ENCODE data around the gene POLR2J.
"Not testable (repeated sequence)": the region's sequence is repeated elsewhere in the genome, so short reads cannot be mapped to it uniquely, and the experiment has no call there.

Gene POLR2J

DNA sequence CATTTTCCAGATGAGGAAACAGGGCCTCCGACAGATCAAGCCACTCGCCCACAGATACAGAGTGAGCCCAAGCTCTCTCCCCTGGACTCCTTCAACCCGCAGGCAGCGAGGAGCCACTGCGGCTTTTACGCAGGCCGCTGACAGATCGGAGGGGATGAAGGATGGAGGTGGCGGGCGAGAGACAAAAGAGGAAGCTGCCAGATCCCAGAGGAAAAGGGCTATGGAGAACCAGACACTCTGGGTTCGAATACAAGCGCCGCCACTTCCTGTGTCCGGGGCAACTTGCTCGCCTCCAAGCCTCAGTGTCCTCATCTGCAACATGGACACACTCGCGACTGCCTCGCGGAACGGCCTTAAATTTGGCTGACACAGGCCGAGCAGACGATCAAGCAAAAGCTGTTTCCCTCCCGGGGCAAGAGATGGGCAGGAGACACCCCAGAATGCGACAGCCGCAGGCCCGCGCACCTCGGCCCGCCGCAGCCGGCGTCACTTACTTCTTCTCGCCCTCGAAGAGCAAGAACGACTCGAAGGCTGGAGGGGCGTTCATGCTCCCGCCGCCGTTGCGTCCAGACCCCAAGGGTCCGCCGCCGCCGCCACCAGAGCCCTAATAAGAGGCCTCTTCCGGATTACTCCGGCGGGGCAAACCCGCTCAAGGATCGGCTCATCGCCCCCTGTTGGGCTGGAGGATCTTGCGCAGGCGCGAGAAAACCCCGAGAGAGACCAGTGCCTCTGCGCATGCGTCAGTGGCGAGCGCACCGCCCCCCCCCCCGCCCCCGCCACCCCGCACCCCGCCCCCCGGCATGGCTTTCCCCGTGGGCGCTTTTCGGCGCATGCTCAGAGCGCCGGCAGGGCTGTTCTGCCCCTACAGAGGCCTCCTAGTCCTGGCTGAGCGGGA is at the start of gene POLR2J:
Gene POLR2J, minus strand, starts transcription at position 609 of the 895 bp plus-strand sequence. Its CDS starts 62 bp downstream, at position 547.
- not testable (repeated sequence) for FAIRE-seq

DNA sequence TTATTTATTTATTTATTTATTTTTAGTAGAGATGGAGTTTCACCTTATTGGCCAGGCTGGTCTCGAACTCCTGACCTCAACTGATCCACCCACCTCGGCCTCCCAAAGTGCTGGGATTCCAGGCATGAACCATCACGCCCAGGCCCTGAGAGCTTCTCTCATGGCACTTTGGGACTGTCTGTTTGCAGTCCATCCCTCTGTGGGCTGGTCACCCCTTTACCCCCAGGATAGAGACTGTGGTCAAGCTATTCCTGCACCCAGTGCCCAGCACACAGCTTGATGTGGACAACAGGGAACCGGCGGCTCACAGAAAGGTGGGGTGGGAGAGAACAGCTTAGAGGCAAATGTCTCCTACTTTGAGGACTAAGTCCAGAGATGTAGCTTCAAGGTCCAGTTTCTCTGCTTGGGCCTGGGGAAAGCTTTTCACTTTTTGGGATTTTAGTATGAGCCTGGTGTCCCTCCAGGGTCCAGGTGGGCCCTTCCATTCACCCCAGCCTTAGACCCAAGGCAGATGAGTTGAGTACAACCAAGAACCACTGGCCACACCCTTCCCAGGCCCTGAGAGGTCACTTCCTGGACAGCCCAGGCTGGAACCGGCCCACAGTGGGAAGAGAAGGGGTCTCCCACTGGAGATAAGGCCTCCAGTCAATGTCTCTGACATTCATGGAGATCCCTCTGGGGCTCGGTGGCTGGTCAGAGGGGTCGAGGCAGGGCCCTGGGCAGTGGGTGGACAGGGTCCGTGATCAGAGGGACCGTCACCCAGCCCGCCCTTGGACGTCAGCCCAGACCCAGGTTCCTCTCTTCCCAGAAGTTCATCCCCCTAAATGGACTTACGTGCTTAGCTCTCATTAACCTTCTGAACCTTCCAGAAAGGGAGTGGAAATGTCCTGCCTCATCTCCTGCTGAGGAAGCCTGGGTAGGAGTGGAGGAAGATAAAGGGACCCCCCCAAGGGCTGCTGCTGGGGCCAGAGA is 49.4 kb upstream of the POLR2J start:
- FAIRE-seq = not testable (repeated sequence)

DNA sequence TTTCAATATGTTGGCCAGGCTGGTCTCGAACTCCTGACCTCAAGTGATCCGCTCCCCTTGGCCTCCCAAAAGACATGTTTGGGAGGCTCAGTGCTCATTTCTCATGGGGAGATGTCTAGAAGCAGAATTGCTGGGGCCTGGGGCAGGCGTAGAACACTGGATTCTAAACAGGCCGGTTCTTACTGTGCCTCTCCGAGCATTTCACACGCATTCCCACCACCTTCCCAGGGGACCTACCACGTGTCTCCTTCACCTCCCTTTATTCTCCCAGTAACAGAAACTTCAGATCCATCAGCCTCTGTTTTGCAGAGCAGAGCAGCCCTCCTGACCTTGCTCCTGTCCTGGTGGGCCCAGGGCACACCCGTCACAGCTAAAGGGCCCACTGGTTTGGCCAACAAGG is 48.5 kb upstream of the POLR2J start:
- not testable (repeated sequence) for FAIRE-seq

DNA sequence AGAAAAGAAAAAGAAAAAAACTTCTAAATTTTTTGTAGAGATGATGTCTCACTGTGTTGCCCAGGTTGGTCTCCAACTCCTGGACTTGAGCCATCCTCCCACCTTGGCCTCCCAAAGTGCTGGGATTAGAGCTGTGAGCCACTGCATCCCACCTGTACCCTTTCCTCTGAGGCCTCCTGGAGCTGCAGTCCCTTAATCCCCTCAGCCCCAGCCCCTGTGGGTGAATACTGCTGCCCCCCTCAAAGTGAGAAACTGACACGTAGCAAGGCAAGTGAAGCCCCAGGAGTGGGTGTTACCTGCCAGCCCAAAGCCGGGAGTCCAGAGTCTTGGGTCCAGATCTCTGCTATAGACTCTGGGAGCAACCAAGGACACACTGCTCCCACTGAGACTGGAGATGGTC is 46.1 kb upstream of the POLR2J start:
- FAIRE-seq = not testable (repeated sequence)

DNA sequence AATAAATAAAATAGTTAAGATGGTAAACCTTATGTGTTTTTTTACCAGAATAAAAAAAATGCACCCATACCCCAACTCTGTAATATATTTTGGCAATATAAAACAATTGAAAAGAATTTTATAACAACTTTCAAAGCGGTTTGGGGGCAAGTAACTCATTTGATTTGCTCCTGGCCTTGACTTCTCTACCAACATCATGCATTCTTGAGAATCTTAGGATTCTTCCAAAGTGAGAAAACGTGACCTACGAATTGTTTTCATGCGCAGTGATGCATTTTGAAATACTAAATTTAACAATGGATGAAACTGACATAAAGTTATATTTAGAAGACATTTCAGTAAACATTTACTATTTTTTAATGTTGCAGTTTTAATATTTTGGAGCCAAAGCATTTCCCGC is 42.1 kb upstream of the POLR2J start:
- not testable (repeated sequence) for FAIRE-seq

DNA sequence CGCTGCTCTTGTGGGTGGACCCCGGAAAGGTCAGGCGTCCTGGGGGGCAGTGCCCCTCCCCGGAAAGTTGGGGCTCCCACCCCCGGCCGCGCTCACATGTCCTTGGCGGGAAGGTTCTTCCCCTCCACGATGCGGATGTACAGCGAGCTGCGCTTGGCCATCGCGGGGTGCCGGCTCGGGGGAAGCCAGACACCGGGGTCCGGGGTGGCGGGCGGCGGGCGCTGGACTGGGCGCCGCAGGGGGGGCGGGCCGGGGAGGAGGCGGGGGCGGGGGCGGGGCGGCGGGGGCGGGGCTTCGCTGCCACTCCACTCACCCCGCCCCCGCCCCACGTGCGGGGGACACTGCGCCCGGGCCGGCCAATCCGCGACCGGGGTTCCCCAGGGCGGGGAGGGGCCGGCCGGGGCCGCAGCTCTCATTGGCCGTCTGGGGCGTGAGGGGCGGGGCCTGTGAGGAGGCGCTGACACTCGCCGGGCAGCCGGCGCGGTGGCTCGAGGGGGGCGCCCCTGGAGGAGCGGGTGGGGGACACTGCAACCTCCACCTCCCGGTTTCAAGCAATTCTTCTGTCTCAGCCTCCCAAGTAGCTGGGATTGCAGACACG is 38.9 kb upstream of the POLR2J start, which contains the start of gene RASA4B:
Gene RASA4B, minus strand, starts transcription at position 228 of the 598 bp plus-strand sequence. Its CDS starts 67 bp downstream, at position 161.
- FAIRE-seq = not testable (repeated sequence)

DNA sequence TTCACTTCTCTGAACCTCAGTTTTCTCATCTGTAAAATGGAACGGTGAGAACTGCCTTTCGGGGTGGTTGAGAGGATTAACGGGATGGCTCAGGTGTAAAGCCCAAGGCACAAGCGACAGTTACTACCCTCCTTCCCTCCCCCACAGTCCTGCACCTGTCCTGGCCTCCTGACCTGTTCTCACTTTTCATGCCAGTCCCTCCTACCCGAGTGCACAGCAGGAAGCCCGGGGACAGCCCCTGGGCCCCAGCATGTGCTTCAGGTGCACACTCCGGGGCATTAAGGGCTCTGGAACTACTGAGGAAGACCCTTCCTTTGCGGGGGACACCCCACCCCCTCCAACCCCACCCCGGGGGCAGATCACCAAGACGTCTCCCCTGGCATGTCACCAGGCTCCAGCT is 38.2 kb upstream of the POLR2J start:
- not testable (repeated sequence) for FAIRE-seq

DNA sequence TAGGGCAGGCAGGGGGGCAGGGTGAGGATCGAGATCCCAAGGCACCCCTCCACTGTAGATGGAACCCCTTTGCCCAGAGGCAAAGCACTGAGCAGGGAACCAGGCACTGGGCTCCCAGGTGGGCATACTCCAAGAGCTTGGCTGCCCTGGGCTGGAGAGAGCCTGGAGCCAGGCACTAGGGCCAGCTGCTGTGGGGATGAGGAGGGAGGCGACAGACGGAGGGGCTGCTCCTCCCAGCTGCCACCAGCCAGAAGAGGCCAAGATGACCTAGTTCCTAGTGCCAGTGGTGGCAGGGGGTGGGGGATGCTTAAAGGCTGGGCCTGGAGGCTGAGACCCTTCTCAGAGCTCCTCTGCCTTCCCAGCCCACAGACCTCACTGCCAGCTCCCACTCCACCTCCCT is 37.2 kb upstream of the POLR2J start:
- not testable (repeated sequence) for FAIRE-seq

DNA sequence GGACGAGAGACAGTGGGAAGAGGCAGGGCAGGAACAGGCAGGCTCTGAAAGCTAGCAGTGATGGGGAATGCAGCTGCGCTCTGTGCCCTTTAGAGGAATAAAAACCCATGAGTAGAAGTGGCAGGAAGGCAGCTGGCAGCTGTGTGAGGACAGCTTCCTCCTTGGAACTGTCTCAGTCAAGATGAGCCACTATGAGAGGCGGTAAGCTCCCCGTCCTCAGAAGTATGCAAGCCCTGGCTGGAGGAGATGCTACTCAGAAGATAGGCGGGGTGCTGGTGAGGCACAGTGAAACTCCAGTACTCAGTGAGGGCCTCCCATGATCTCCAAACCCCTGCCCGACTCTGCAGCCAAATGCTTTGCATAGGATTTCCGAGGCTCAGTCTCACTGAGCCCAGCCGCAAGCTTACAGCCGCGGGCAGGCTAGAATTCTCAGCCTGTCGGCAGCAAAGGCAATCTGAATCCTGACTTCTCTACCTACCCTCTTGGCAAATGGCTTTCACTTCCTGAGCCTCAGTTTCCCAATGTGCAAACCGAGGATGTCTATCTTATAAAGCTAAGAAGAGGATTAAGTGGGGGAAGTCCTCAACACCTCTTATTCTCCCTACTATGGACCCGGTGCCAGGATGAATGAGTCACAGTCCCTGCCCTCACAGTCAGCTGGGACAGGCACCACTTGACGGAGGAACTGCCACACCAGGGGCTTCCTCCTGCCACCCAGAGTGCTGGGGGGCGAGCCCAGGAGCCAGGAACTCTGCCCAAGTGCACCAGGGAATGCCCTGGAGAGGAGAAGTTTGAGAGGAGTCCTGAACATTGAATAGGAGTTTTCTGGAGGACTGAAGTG is 36.4 kb upstream of the POLR2J start:
- not testable (repeated sequence) for FAIRE-seq

DNA sequence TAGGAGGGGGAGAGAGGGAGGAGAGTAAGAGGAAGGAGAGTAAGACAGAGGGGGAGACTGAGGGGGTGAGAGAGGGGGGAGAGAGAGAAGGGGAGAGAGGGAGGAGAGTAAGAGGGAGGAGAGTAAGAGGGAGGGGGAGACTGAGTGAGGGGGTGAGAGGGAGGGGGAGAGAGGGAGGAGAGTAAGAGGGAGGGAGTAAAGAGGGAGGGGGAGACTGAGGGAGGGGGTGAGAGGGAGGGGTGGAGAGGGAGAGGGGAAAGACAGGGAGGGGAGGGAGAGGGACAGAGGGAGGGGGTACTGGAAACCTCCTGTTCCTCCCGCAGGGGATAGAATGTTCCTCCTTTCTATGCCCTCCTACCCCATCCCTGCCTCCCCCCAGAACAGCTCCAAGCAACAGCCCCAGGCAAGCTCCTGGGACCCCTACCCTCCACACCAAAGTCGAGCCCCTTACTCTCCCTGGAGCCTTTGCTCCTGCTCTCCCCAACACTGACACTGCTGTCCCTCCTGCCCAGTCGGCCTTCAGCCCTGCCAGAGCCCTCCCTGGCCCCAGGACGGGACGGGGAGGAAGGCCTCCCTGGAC is 34.0 kb upstream of the POLR2J start:
- FAIRE-seq = not testable (repeated sequence)

DNA sequence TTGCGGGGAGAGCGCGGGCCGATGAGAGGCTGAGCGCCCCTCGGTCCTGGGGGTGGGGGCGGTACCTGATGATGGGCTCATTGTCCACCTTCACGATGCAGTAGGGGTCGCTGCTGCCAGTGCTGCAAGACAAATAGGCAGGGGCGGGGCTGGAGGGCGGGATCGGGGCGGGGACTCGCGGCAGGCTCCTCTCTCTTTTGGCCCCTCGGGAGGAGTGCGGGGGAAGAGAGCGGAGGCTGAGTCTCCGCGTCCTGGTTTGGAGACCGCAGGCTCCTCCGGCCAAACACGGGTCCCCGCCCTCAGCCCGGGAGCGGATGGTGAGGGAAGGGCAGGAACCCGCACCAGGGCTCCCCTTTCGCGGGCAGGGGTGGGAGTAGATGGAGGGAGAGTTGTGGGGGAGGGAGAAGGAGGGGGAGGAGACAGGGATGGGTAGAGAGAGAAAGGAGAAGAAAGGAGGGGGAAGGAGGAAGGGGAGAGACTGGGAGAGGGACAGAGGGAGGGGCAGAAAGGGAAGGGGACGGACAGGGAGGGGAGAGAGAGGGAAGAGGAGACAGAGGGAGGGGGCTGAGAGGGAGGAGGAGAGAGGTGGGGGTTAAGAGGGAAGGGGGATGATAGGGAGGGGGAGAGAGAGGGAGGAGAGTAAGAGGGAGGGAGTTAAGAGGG is 33.3 kb upstream of the POLR2J start:
- FAIRE-seq = not testable (repeated sequence)

DNA sequence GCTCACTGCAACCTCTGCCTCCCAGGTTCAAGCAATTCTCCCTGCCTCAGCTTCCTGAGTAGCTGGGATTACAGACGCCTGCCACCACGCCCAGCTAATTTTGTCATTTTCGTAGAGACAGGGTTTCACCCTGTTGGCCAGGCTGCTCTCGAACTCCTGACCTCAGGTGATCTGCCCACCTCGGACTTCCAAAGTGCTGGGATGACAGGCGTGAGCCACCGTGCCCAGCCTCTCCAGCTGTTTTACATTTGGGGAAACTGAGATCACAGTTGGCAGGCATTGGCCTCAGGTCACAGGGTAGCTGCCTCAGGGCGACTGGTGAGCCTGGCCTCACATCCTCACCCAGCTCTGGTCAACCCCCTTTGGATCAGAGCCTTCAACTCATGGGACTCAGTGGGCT is 31.9 kb upstream of the POLR2J start:
- not testable (repeated sequence) for FAIRE-seq

DNA sequence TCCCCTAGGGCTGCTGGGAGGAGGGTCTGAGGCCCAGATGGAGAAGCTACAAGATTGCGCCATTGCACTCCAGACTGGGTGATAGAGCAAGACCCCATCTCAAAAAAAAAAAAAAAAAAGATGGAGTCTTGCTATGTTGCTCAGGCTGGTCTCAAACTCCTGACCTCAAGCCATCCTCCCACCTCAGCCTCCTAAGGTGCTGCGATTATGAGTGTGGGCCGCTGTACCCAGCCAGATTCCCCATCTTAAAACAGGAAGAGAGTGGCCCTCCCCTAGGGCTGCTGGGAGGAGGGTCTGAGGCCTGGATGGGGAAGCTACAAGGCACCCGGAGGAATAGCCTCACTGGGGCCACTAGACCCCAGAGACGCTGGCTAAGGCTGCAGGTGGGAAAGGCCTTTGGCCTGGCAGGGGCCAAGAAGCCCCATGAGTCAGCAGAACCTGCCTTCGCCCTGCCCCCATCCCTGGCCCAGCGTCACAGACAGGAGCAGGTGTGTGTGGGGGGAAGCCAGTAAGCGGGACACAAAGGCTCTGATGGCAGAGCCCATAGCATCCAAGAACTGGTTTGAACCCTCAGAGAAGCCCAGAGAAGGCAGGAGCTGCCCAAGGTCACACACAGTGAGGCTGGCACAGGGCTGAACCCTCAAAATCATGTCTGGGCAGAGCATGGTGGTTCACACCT is 28.8 kb upstream of the POLR2J start:
- not testable (repeated sequence) for FAIRE-seq

DNA sequence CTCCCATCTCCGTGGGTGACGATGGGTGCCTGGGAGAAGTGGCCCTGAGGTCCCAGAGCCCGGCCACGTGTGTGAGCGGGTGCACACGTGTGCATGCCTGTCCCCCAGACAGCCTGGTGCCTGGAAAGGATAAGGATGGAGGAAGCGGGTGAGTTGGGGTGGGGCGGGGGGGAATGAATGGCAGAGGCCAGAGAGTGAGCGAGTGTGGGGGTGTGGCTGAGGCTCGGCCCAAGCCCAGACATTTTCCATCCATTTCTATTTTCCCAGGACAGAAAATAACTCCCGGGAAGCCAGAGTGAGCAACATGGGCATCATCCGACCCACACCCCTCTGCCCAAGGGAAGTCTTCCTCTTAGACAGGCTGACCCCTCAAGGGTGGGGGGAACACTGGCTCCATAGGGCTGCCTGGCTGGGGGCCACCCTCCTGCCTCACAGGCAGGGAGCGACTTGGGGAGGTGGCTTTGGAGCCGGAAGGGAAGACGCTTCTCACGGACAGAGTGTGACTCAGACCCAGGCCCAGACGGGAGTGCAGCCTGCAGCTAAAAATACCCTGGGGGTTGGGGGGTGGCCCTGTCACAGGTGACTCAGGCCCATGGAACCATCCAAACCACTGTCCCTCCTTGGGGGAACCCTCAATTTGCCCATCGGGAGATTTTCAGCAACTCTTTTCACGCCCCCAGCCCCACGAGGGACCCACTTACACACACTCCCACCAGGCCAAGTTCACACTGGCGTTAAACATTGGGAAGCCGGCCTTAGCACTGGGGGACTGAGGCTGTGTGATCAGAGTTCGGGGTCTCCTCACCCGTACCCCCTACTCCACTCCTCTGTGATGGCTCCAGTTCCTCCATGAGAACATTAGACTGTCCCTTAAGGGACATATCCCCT is 26.8 kb upstream of the POLR2J start:
- FAIRE-seq = not testable (repeated sequence)

DNA sequence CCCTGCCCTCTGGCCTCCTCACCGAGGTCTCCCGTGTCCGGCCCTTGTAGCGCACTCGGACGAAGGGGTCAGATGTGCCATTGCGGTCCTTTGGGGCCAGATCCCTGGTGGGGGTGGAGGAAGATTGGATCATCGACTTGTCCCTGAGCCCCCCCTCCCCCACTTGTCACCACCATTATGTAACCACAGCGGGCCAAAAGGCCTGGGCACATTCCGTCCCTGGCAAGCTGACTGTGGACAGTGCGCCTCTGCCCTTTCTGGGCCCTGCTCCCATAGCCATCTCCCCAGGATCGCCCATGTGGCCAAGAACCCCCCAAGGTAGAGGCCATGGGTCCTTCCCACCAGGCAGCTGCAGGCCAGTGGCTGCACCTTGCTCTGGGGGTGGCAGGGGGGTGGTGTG is 24.4 kb upstream of the POLR2J start:
- FAIRE-seq = not testable (repeated sequence)

DNA sequence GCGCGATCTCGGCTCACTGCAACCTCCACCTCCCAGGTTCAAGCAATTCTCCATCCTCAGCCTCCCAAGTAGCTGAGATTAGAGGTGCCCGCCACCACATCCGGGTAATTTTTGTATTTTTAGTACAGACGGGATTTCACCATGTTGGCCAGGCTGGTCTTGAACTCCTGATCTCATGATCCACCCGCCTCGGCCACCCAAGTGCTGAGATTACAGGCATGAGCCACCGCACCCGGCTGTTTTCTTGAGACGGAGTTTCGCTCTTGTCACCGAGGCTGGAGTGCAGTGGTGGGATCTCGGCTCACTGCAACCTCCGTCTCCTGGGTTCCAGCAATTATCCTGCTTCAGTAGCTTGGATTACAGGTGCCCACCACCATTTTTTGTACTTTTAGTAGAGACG is 19.6 kb upstream of the POLR2J start:
- not testable (repeated sequence) for FAIRE-seq

DNA sequence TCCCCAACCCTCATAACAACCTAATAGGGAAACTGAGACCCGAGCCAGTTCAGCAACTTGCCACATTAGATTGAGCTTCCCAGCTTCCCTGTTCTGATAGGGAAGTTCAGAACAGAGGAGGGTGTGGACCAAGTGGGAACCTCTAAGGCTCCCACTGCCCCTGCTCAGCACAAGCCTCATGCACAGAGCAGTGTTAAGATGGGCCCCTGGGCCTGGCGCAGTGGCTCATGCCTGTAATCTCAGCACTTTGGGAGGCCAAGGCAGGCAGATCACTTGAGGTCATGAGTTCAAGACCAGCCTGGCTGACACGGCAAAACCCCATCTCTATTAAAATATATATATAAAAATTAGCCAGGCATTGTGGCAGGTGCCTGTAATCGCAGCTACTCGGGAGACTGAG is 18.6 kb upstream of the POLR2J start:
- not testable (repeated sequence) for FAIRE-seq

DNA sequence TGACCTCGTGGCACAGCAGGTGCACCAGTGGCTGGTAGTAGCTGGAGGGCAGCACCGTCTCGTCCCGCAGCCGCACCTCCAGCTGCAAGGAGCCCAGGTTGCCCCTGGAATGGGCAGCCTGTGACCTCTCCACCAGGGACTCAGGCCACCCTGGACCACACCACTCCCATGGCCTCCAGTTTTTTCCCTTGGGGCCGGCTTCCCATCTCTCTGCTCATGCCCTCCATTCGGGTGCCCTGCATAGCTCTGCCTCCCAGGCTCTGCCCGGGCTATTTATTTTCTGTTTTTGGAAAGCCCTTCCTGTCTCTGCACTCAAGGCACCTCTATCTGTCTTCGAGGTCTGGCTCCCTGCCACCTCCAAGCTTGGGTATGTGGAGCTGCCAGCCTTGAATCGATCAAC is 18.1 kb upstream of the POLR2J start:
- FAIRE-seq = not testable (repeated sequence)

Data from colon (tissue), 2 donors.